Measurements from ENCODE around the gene CCS.

The CCS gene

GRCh38 chr11:66629356-66629755 is 36.4 kb downstream of the CCS start:
- Histone ChIP-seq H3K27ac (ENCODE audit: low read depth, low read length, poor library complexity, severe bottlenecking) (no peak overlapping the region), H3K27me3 (ENCODE audit: insufficient read depth, low read length) (no peaks in the 10 kb centered on the region), H3K4me2 (ENCODE audit: low read length) (no peak overlapping the region), H2AFZ (ENCODE audit: low read length) (no peak overlapping the region), H3K9ac (ENCODE audit: low read length) (no peak overlapping the region), H3K4me1 (ENCODE audit: insufficient read depth, low read length, severe bottlenecking) (no peaks in the 10 kb centered on the region), H3K4me3 (ENCODE audit: low read depth, low read length, poor library complexity, severe bottlenecking) (no peak overlapping the region), H3K9me2 (ENCODE audit: low read depth, low read length) (no peaks in the 10 kb centered on the region), H3F3A (ENCODE audit: insufficient read depth, low read length) (peaks cover 4% of the 10 kb centered on the region; the same call in 1 of the 2 replicates), H3K36me3 (ENCODE audit: insufficient read depth, low read length) (peaks cover 97% of the 10 kb centered on the region), H3K79me2 (ENCODE audit: insufficient read depth, low read length) (peaks cover 75% of the 10 kb centered on the region), H4K20me1 (ENCODE audit: insufficient read depth, low read length) (no peaks in the 10 kb centered on the region), H3K9me3 (ENCODE audit: low read length) (no peaks in the 10 kb centered on the region)
- no peak for TF ChIP-seq CTCF (IDR thresholded peaks at IDR 0.05; ENCODE audit: low read length)
- TF ChIP-seq EZH2 (IDR thresholded peaks at IDR 0.05; ENCODE audit: borderline replicate concordance, low read length) = no peak

- H3K36me3 ChIP-seq (ENCODE audit: insufficient read depth, low read length) = peaks cover 95% of the 10 kb centered on the region
Observed at GRCh38 chr11:66631883-66632282, 38.9 kb downstream of the CCS start.

GRCh38 chr11:66632952-66633351 is 40.0 kb downstream of the CCS start:
- Histone ChIP-seq H3K27ac (ENCODE audit: low read depth, low read length, poor library complexity, severe bottlenecking) (no peak overlapping the region), H3K9ac (ENCODE audit: low read length) (no peak overlapping the region), H4K20me1 (ENCODE audit: insufficient read depth, low read length) (no peaks in the 10 kb centered on the region), H3K79me2 (ENCODE audit: insufficient read depth, low read length) (peaks cover 53% of the 10 kb centered on the region), H3K27me3 (ENCODE audit: insufficient read depth, low read length) (no peaks in the 10 kb centered on the region), H3K4me3 (ENCODE audit: low read depth, low read length, poor library complexity, severe bottlenecking) (no peak overlapping the region), H3F3A (ENCODE audit: insufficient read depth, low read length) (peaks cover 25% of the 10 kb centered on the region), H3K9me2 (ENCODE audit: low read depth, low read length) (no peaks in the 10 kb centered on the region), H3K36me3 (ENCODE audit: insufficient read depth, low read length) (peaks cover 86% of the 10 kb centered on the region), H3K9me3 (ENCODE audit: low read length) (no peaks in the 10 kb centered on the region), H3K4me2 (ENCODE audit: low read length) (no peak overlapping the region), H3K4me1 (ENCODE audit: insufficient read depth, low read length, severe bottlenecking) (peaks cover 16% of the 10 kb centered on the region), H2AFZ (ENCODE audit: low read length) (no peak overlapping the region)
- TF ChIP-seq EZH2 (IDR thresholded peaks at IDR 0.05; ENCODE audit: borderline replicate concordance, low read length) (no peak), CTCF (IDR thresholded peaks at IDR 0.05; ENCODE audit: low read length) (no peak)

More at GRCh38 chr11:66631883-66632282, 38.9 kb downstream of the CCS start:
- Histone ChIP-seq H3K4me3 (ENCODE audit: low read depth, low read length, poor library complexity, severe bottlenecking) (no peak overlapping the region), H3K9me3 (ENCODE audit: low read length) (no peaks in the 10 kb centered on the region), H3K9ac (ENCODE audit: low read length) (no peak overlapping the region), H4K20me1 (ENCODE audit: insufficient read depth, low read length) (no peaks in the 10 kb centered on the region), H3K4me1 (ENCODE audit: insufficient read depth, low read length, severe bottlenecking) (peaks cover 5% of the 10 kb centered on the region), H3K4me2 (ENCODE audit: low read length) (no peak overlapping the region), H3K27ac (ENCODE audit: low read depth, low read length, poor library complexity, severe bottlenecking) (no peak overlapping the region), H3K9me2 (ENCODE audit: low read depth, low read length) (no peaks in the 10 kb centered on the region), H3F3A (ENCODE audit: insufficient read depth, low read length) (peaks cover 17% of the 10 kb centered on the region), H3K79me2 (ENCODE audit: insufficient read depth, low read length) (peaks cover 58% of the 10 kb centered on the region), H3K27me3 (ENCODE audit: insufficient read depth, low read length) (no peaks in the 10 kb centered on the region), H2AFZ (ENCODE audit: low read length) (no peak overlapping the region)
- TF ChIP-seq EZH2 (IDR thresholded peaks at IDR 0.05; ENCODE audit: borderline replicate concordance, low read length) (no peak), CTCF (IDR thresholded peaks at IDR 0.05; ENCODE audit: low read length) (no peak)
